Muscle of leg (tissue), 11 donors: ENCODE results near the gene SHROOM3. TPM values are rescaled to one million over a fixed set of nuclear protein-coding genes. Genes with fewer than 3 reads are reported as not detected.

Source experiments
- DNase-seq: peaks from one replicate; pipeline ENCODE4 v3.0.0; 2013
- H3K27ac ChIP-seq: one replicate; pipeline ENCODE4 v1.5.1; 2013; ENCODE audit warnings: mild to moderate bottlenecking, low read length, control low read depth
- H3K27me3 ChIP-seq: one replicate; pipeline ENCODE4 v1.6.1; 2013; ENCODE audit warnings: low read length; ENCODE audit not compliant: control insufficient read depth, insufficient read depth
- H3K36me3 ChIP-seq: one replicate; pipeline ENCODE4 v1.6.1; 2013; ENCODE audit warnings: low read length; ENCODE audit not compliant: control insufficient read depth, insufficient read depth
- H3K4me1 ChIP-seq: one replicate; pipeline ENCODE4 v1.6.1; 2013; ENCODE audit warnings: low read length; ENCODE audit not compliant: control insufficient read depth, insufficient read depth
- H3K4me3 ChIP-seq: one replicate; pipeline ENCODE4 v1.5.1; 2013; ENCODE audit warnings: low read length, control low read depth
- H3K9me3 ChIP-seq: replicated peaks from 2 replicates; pipeline ENCODE4 v1.6.1; 2013; ENCODE audit warnings: low read depth, low read length; ENCODE audit not compliant: control insufficient read depth
- WGBS: methylation state at CpG from one replicate; pipeline ENCODE4 v1.1.5; 2013; ENCODE audit warnings: missing lambda C conversion rate; ENCODE audit not compliant: insufficient coverage; 5-methylcytosine and 5-hydroxymethylcytosine counted together
- polyA plus RNA-seq, 8 donors: library from polyadenylated mRNA; unstranded; fragments of 120-200 nt; gene quantifications; one replicate each; pipeline versions ENCODE4 v1.2.1 to v1.2.3, GENCODE V29; 2013; ENCODE audit warnings: inconsistent platforms in 1 of 8, low replicate concordance in 1 of 8; ENCODE audit not compliant: insufficient read length in 8 of 8, insufficient read depth in 1 of 8
- total RNA-seq: library from RNA; stranded (reverse); fragments of 120-200 nt; gene quantifications from one replicate; pipeline ENCODE4 v1.2.4, GENCODE V29; 2013

The SHROOM3 gene
- total and polyA plus RNA-seq, 9 donors: 21.0 to 57.5 (median 29.0) TPM

DNA sequence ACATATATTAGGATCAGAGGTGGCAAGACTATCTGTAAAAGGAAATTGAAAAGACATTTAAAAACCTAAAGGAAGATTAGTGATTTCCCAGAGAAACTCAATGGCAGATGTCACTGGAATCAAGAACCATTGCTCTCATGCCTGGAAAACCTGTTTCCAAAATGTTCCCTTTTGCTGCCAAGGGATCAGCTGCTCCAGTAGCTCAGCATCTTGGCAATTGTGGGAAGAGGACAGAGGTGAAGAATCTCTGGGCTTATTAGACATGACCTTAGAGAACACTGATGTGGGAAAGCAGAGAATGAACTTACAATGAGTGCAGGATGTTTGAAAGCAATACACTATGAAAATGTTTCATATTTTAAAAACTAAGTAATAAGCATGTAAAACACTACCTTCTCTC is 98.3 kb downstream of the SHROOM3 start:
- peak; percentile 79 for DNase-seq
- Histone ChIP-seq H3K4me3 (no peak overlapping the region), H3K9me3 (no peaks in the 10 kb centered on the region), H3K27me3 (no peaks in the 10 kb centered on the region), H3K36me3 (no peaks in the 10 kb centered on the region), H3K27ac (no peak overlapping the region), H3K4me1 (peaks cover 16% of the 10 kb centered on the region)

DNA sequence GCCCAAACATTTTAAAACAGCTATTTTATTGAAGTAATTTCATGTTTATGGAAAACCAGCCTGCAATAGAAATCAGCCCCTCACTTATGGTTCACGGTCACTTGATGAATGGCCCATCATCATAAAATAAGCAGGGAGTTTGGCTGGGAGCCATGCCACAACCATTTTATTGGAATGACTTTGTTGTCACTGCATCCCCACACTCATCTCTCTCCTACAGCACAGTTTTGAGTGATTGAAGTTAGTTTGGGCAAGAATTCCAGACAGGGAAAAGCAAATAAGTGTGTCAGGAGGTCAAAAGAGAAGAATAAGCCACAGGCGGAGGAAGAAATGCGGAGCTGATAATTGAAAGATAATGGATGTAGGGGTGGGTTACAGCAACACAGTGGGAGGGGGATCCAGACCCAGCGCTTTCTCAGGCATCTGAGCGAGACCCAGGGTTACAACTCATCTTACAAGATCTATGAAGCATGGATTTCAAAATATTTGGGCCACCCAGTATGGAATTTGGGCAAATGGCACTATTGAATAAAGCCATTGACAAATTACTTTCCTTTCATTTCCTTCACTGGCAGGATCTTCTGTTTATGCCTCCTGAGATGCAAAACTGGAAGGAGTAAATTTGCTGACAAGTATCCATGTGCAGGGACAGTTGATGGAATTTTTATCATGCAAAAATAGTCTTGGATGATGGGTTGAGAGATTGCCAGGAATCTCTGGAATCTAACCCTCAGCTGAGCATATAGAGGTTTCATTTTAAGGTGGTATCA is 100.8 kb downstream of the SHROOM3 start:
- Histone ChIP-seq H3K4me1 (peaks cover 18% of the 10 kb centered on the region), H3K36me3 (no peaks in the 10 kb centered on the region), H3K9me3 (no peaks in the 10 kb centered on the region), H3K27ac (no peak overlapping the region), H3K4me3 (no peak overlapping the region), H3K27me3 (no peaks in the 10 kb centered on the region)
- no CpG with 5 or more reads among the region's 5 CpGs for WGBS
- no peak for DNase-seq

- no peaks in the 10 kb centered on the region for H3K36me3 ChIP-seq
- no CpG with 5 or more reads among the region's 2 CpGs for WGBS
- H3K9me3 ChIP-seq: no peaks in the 10 kb centered on the region
- H3K27ac ChIP-seq: no peak overlapping the region
- no peak overlapping the region for H3K4me3 ChIP-seq
- DNase-seq: no peak
- no peaks in the 10 kb centered on the region for H3K27me3 ChIP-seq
- peaks cover 18% of the 10 kb centered on the region for H3K4me1 ChIP-seq
These were observed 101.3 kb downstream of the SHROOM3 start for GRCh38 chr4:76536373-76536689.

- Histone ChIP-seq H3K36me3 (no peaks in the 10 kb centered on the region), H3K4me1 (peaks cover 12% of the 10 kb centered on the region), H3K9me3 (no peaks in the 10 kb centered on the region), H3K27ac (no peak overlapping the region), H3K4me3 (no peak overlapping the region), H3K27me3 (no peaks in the 10 kb centered on the region)
- DNase-seq: no peak
These were observed 103.3 kb downstream of the SHROOM3 start for GRCh38 chr4:76538296-76538695.

GRCh38 chr4:76539979-76540378 is 105.0 kb downstream of the SHROOM3 start:
- WGBS: 98% methylated on average over 4 of the region's 6 CpGs
- no peak for DNase-seq
- no peaks in the 10 kb centered on the region for H3K36me3 ChIP-seq

GRCh38 chr4:76540486-76540885 is 105.5 kb downstream of the SHROOM3 start:
- no peaks in the 10 kb centered on the region for H3K27me3 ChIP-seq
- WGBS: no CpG with 5 or more reads among the region's 2 CpGs
- no peak for DNase-seq
- H3K4me3 ChIP-seq: no peak overlapping the region
- H3K27ac ChIP-seq: no peak overlapping the region
- peaks cover 8% of the 10 kb centered on the region for H3K4me1 ChIP-seq
- H3K9me3 ChIP-seq: no peaks in the 10 kb centered on the region
- no peaks in the 10 kb centered on the region for H3K36me3 ChIP-seq

More at GRCh38 chr4:76539979-76540378, 105.0 kb downstream of the SHROOM3 start:
- Histone ChIP-seq H3K9me3 (no peaks in the 10 kb centered on the region), H3K27ac (no peak overlapping the region), H3K27me3 (no peaks in the 10 kb centered on the region), H3K4me1 (peaks cover 8% of the 10 kb centered on the region), H3K4me3 (no peak overlapping the region)

GRCh38 chr4:76543378-76543777 is 108.3 kb downstream of the SHROOM3 start:
- H3K27me3 ChIP-seq: no peaks in the 10 kb centered on the region
- no peaks in the 10 kb centered on the region for H3K9me3 ChIP-seq
- H3K36me3 ChIP-seq: no peaks in the 10 kb centered on the region
- H3K4me1 ChIP-seq: peaks cover 9% of the 10 kb centered on the region
- WGBS: 77% methylated on average over 3 of the region's 5 CpGs
- no peak overlapping the region for H3K27ac ChIP-seq
- DNase-seq: no peak
- no peak overlapping the region for H3K4me3 ChIP-seq

DNA sequence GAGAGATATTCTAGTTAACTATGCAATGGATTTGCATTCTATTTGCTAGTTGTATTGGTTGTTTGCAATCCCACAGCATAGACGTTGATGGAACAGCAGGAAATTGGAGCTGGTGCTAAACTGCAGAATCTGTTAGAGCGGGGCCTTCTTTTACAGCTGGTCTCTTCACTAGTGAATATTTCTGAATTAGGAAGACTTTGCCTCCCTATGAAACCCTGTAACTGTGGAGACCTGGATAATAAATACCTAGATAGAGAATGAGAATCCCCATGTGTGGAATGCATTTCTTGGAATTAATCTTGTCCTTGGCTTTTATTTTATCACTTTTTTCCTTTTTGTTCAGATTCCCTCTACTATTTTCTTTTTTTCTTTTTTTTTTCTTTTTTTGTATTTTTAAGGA is 109.7 kb downstream of the SHROOM3 start:
- no peaks in the 10 kb centered on the region for H3K9me3 ChIP-seq
- H3K36me3 ChIP-seq: no peaks in the 10 kb centered on the region
- peaks cover 9% of the 10 kb centered on the region for H3K4me1 ChIP-seq
- H3K27me3 ChIP-seq: no peaks in the 10 kb centered on the region
- DNase-seq: no peak
- no CpG with 5 or more reads among the region's 2 CpGs for WGBS
- H3K27ac ChIP-seq: no peak overlapping the region
- H3K4me3 ChIP-seq: no peak overlapping the region

DNA sequence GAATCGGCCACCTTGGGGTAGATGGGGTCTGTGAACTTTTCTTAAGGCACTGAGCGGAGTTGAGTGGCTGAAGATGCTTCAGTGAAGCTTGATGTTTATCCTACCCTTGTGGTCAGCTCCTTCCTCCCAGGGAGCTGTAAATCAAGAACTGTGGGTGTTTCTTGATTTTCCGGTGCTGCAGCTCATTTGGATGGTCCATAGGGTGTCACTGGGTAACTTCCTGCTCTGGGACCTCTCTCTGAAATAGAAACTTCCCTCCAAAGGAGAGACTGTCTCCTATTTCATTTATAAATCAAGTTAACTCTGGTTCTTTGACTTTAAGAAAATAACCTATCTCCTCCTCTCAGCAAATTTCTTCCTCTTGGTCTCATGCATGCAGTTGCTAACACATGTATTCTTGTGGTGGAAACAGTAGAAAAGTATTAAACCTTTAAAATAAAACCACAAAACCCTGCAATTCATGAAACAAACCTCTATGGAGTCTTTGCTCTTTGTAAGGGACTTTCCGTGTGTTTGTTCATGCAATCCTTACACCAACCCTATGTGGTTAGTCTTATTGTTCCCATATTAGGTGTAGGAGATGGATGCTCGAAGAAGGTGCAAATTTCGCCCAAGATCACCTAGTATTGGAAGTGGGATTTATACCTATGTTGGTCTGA is 110.3 kb downstream of the SHROOM3 start:
- H3K27ac ChIP-seq: no peak overlapping the region
- no peaks in the 10 kb centered on the region for H3K36me3 ChIP-seq
- H3K9me3 ChIP-seq: no peaks in the 10 kb centered on the region
- DNase-seq: no peak
- no peak overlapping the region for H3K4me3 ChIP-seq
- 100% methylated on average over 1 of the region's 6 CpGs for WGBS
- peaks cover 6% of the 10 kb centered on the region for H3K4me1 ChIP-seq
- no peaks in the 10 kb centered on the region for H3K27me3 ChIP-seq

GRCh38 chr4:76546327-76546726 is 111.3 kb downstream of the SHROOM3 start:
- H3K4me3 ChIP-seq: no peak overlapping the region
- peaks cover 6% of the 10 kb centered on the region for H3K4me1 ChIP-seq
- no CpG with 5 or more reads among the region's 4 CpGs for WGBS
- no peaks in the 10 kb centered on the region for H3K9me3 ChIP-seq
- DNase-seq: no peak
- no peaks in the 10 kb centered on the region for H3K27me3 ChIP-seq
- H3K27ac ChIP-seq: no peak overlapping the region
- no peaks in the 10 kb centered on the region for H3K36me3 ChIP-seq
